NCI-H187 treated with DMSO at 0.1 percent for 48 hours (cell line): Measurements from ENCODE around the gene CTNNBL1.
"Not testable (repeated sequence)": the region's sequence is repeated elsewhere in the genome, so short reads cannot be mapped to it uniquely, and the experiment has no call there.

Source experiments
- DNase-seq: peaks from one replicate; lab custom pipeline; 2025; lab: John Stamatoyannopoulos, UW

CTNNBL1 gene

DNA sequence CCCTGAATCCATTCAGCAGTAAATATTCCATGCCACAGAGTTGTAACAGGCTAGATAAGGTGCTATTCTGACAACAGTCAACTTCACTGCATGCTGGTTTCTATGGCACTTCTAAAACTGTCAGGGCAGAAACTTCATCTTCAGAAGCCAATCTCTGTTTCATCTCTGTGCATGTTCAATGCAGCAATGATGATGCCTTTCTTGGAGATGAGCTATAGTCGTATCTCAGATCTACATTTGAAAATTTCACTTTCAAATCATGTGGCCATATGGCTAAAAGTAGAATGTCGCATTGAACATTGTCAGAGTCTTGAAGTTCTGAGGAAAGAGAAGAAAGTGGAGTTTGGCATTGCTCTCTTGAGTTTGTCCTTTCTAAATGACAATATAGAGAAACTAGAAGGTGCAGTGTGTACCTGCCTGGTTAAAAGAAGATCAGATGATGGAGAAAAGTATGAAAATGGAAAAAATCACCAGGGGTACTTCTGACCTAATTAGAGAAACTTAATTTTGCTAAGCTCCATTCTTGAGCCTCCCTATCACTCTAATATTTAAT lies 160.1 kb downstream of the CTNNBL1 start:
- no peak for DNase-seq

- not testable (repeated sequence) for DNase-seq
Measured at GRCh38 chr20:37856034-37856433, 162.2 kb downstream of the CTNNBL1 start.

DNA sequence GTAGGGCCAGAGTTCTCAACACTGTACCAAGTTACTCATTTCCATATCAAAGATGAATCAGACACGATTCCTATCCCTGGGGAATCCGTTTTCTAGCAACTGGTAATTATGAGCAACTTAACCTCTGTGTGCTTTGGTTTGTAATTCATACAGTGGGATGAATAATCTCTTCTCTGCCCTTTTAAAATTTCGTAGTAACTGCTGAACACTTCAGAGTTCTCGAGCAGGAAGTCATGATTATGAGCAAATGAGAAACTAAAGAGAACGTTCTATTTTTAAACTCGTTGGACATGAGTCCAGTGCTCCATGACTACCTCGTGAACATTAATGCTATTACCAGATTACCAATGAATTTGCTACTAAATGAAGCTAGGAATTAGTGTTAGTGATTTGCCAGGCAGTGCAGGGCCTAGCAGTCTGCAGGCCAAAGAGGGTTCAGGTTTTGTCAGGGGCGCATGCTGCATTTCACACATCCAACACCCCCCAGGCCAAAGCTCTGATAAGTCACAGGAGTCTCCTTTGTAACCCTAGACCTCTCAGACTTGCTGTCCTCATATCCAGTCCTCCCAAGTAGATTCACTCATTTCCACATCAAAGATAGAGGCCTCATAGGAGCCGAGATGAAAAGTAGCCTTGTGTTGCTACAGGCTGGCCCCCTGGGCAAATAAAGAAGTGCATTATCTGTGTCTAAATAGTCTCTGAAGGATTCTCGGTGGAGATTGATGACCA lies 163.3 kb downstream of the CTNNBL1 start:
- DNase-seq, result peak; percentile 49

- DNase-seq, result no peak
Measured at GRCh38 chr20:37859406-37860171, 165.8 kb downstream of the CTNNBL1 start.

GRCh38 chr20:37863289-37863688 lies 169.5 kb downstream of the CTNNBL1 start:
- DNase-seq, result no peak

DNA sequence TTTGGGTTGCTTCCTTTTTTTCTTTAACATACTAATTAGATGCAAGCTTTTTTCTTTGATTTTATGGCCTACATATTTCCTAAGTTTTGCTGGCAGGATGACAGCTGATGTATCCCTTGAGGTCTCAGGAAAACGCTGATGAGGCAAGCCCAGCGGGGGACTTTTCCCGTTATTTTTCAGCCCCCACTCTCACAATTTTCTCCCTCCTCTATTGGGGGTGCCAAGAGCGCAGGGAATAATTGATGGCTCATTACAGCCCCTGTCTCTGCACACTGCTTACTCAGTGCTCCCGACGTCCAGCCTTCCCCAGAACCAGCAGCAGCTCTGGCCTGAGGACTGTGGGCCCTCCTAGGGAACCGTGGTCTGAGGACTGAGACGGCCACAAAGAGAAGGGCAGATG lies 170.5 kb downstream of the CTNNBL1 start:
- no peak for DNase-seq

DNA sequence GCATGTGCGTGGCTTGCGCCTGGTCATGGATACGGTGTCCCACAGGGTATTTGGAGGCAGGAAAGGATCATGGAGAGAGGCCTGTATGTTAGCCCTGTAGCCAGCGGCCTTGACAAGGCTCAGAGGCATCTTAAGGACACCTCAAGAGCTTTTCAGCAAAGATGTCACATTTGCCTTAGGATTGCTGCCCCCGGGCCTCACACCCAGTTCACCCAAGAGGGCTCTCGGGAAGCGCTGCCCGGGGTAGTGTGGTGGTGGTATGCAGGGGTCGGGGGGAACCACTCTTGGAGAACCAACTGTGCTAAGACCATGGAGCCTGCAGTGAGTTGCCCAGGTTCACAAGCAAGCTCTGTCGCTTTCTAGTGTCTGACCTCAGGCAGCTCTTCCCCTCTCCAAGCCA lies 172.2 kb downstream of the CTNNBL1 start:
- no peak for DNase-seq

GRCh38 chr20:37867289-37868195 lies 173.7 kb downstream of the CTNNBL1 start:
- no peak for DNase-seq

- peak; percentile 41 for DNase-seq
Measured at GRCh38 chr20:37868851-37869333, 175.1 kb downstream of the CTNNBL1 start.

GRCh38 chr20:37869334-37869861 lies 175.6 kb downstream of the CTNNBL1 start:
- no peak for DNase-seq

DNA sequence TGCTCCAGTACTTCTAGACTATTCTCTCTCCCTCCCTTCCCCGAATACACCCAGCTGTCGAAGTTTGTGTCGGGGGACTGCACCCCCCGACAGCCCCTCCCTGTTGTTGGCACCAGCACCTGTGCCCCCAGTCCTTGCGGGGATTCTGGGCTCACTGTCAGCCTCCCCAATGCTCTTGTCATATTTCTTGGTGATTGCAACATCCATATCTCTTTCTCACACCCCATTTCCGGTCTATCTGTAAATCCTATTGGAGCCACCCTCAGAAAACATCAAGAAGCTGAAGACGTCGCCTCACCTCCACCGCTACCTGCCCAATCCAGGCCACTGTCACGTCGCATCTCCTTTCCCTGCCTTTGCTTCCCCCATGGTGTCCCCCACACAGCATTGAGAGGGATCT lies 176.5 kb downstream of the CTNNBL1 start:
- DNase-seq, result no peak

DNA sequence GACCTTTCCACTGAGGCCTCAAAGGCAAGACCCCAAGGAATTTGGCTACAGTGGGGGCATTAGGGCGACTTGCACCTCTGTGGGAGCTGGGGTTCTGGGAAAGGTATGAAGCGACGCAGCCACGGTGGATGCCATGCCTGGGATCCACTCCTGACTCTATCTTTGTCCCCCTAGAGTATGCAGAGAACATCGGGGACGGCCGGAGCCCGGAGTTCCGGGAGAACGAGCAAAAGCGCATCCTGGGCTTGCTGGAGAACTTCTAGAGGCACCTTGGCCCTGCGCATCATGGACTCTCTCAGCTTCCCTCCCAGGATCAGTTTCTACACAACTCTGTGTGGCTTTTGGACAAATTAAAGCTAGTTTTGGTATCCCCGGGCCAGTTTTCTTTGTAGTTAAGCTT lies 177.9 kb downstream of the CTNNBL1 start:
- DNase-seq, result no peak

GRCh38 chr20:37872161-37872560 lies 178.3 kb downstream of the CTNNBL1 start:
- DNase-seq, result no peak

- DNase-seq, result no peak
Measured at GRCh38 chr20:37873884-37874283, 180.1 kb downstream of the CTNNBL1 start.

DNA sequence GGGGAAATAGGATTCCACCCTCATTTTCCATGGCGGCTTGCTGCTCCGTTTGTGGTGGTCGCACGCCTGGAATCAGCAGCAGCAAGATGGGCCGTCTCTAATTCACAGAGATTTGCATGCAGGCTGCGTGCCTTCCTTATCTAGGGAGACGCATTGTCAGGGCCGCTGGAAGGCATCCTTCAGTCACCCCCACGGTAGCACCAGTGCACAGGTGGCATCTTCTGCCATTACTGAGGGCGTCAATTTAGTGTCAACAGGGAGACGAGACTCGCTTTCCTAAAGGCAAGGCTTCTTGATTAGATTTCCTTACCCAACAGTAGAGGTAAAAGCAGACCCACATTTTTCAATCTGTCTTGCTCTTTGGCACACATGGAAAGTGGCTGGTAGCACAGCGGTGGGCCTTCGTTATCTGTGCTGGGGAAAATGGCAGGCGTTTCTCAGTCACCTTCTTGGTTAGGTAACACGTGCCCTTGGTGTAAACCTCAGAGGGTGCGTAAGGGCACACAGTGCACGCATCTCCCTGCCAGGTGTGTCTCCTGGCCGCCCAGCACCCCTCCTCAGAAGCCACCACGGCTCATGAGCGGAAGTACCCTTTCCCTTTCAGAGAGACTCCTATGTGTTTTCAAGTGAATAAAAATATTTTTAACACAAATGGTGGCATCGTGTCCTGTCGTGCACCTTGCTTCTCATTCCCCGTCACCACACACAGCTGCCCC lies 181.8 kb downstream of the CTNNBL1 start:
- no peak for DNase-seq

GRCh38 chr20:37876863-37877262 lies 183.0 kb downstream of the CTNNBL1 start:
- DNase-seq, result no peak

DNA sequence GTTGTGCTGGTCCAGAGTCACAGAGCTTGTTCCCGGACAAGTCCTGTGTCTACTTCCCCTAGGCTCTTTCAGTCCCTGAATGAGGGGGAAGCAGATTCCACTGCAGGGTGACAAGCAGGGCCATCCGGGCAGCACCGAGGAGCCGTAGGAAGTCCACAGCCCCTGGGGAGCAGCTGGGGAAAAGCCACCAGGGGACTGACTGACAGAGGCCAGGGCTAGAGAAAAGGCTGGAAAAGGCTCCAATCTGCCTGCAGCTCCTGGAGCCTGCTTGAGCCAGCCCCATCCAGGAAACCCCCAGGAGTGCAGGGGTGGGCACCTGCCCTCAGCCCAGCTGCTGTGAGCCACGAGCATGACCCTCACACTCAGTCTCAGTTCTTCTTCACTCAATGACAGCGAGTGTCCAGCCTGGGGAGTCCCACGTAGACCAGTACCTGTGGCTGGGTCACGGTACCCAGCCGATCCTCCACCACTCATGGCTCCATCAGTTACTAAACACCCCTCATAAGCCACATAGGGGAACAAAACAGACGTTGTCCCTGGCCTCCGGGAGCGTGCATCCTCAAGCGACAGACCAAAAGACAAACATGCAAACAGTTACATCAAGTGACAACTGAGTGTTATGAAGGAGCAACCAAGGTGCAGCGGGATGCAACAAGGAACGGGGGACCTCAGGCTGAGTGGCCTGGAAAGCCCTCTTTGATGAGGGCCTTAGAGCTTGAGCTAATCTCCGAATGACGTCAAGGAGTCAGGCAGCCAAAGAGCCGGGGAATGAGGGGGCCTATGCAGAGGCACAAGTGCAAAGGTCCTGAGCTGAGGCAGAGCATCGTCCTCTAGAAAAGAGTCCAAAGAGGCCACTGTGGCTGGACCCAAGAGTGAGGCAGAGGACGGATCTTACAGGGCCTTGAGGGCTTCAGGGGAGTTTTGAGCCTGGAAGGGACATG lies 184.3 kb downstream of the CTNNBL1 start:
- DNase-seq, result no peak

DNA sequence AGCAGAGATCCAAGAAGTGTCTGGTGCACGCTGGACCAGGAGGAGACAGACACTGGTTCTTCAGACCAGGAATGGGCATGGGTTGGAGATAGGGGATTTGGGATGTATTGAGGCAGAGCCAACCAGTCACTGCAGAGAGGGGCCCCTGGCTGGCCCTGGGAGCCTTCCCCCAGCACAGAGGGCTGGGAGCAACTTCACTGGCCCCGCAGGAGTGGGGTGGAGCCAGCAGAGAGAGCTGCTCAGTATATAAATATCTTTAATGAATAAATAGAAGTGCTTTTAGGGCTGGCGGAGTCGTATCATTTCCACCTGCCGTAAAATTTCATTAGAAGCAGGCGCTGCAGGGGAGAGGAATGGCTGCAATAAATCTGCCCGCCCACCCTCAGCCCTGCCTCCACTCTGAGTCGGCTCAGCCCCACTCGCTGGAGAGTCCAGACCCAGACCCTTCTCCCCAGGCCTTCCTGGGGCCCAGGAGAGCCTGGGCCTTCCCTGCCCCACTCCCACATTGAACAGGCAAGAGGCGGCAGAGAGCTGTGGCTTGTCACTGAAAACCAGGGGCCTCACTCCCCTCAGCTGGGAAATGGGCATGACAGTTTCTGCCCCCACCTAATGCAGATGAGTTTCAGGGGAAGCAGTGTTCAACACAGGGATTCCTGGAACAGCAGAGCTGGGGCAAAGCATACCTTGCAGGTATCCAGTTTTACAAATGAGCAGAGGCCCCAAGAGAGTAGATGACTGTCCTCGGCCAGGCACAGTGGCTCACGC lies 185.2 kb downstream of the CTNNBL1 start:
- peak; percentile 42 for DNase-seq

DNA sequence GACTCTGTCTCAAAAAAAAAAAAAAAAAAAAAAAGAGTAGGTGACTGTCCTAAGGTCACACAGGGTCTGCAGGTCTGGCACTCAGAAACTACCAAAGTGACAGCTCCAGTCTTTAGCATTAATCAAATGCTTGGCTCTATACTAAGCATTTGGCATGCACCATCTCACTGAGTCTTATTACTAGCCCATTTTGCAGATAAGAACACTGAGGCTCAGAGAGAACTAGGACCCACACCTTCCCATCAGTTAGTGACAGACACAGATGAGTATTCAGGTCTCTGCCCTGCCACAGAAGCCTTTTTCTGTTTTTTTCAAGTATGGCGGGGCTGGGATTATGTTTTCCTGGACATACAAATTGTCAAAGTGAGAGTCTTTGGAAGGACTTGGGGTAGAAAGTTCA lies 186.0 kb downstream of the CTNNBL1 start:
- DNase-seq, result no peak
